ENCODE results near the gene CD44. TPM values are rescaled to one million over a fixed set of nuclear protein-coding genes. Genes with fewer than 3 reads are reported as not detected.

CD44 gene
- total and polyA plus RNA-seq, 4 donors: 4.1 to 26.9 (median 14.6) TPM

- H3K9me3 ChIP-seq (ENCODE audit: control insufficient read depth in 4 of 4, low read length in 3 of 4): no peaks in the 10 kb centered on the region
- H3K4me3 ChIP-seq (ENCODE audit: low read depth in 1 of 3, low read length in 3 of 3): no peak overlapping the region
- TF ChIP-seq RXRA (IDR thresholded peaks at IDR 0.05) (peak; percentile 73 to 83), GABPA (IDR thresholded peaks at IDR 0.05 in 1 of 2, conservative IDR thresholded peaks at IDR 0.05 in 1 of 2) (no peak), ATF3 (IDR thresholded peaks at IDR 0.05) (no peak), YY1 (IDR thresholded peaks at IDR 0.05) (peak; percentile 35), MAX (IDR thresholded peaks at IDR 0.05) (peak; percentile 43), HNF4G (IDR thresholded peaks at IDR 0.05) (no peak), EGR1 (IDR thresholded peaks at IDR 0.05; ENCODE audit: low read depth in 2 of 2) (peak in 1 of 2 donors; percentile 27), RAD21 (IDR thresholded peaks at IDR 0.05) (peak; percentile 50 to 58), SP1 (IDR thresholded peaks at IDR 0.05) (peak; percentile 74), NR2F2 (IDR thresholded peaks at IDR 0.05) (peak; percentile 96), TAF1 (conservative IDR thresholded peaks at IDR 0.05) (no peak), HNF4A (conservative IDR thresholded peaks at IDR 0.05) (peak; percentile 81 to 87), FOXA1 (IDR thresholded peaks at IDR 0.05) (no peak), JUND (IDR thresholded peaks at IDR 0.05) (peak; percentile 43 to 52)
- TF ChIP-seq, protein P1, sequence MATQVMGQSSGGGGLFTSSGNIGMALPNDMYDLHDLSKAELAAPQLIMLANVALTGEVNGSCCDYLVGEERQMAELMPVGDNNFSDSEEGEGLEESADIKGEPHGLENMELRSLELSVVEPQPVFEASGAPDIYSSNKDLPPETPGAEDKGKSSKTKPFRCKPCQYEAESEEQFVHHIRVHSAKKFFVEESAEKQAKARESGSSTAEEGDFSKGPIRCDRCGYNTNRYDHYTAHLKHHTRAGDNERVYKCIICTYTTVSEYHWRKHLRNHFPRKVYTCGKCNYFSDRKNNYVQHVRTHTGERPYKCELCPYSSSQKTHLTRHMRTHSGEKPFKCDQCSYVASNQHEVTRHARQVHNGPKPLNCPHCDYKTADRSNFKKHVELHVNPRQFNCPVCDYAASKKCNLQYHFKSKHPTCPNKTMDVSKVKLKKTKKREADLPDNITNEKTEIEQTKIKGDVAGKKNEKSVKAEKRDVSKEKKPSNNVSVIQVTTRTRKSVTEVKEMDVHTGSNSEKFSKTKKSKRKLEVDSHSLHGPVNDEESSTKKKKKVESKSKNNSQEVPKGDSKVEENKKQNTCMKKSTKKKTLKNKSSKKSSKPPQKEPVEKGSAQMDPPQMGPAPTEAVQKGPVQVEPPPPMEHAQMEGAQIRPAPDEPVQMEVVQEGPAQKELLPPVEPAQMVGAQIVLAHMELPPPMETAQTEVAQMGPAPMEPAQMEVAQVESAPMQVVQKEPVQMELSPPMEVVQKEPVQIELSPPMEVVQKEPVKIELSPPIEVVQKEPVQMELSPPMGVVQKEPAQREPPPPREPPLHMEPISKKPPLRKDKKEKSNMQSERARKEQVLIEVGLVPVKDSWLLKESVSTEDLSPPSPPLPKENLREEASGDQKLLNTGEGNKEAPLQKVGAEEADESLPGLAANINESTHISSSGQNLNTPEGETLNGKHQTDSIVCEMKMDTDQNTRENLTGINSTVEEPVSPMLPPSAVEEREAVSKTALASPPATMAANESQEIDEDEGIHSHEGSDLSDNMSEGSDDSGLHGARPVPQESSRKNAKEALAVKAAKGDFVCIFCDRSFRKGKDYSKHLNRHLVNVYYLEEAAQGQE (IDR thresholded peaks at IDR 0.05): no peak
- TF ChIP-seq, protein P2, sequence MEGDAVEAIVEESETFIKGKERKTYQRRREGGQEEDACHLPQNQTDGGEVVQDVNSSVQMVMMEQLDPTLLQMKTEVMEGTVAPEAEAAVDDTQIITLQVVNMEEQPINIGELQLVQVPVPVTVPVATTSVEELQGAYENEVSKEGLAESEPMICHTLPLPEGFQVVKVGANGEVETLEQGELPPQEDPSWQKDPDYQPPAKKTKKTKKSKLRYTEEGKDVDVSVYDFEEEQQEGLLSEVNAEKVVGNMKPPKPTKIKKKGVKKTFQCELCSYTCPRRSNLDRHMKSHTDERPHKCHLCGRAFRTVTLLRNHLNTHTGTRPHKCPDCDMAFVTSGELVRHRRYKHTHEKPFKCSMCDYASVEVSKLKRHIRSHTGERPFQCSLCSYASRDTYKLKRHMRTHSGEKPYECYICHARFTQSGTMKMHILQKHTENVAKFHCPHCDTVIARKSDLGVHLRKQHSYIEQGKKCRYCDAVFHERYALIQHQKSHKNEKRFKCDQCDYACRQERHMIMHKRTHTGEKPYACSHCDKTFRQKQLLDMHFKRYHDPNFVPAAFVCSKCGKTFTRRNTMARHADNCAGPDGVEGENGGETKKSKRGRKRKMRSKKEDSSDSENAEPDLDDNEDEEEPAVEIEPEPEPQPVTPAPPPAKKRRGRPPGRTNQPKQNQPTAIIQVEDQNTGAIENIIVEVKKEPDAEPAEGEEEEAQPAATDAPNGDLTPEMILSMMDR (IDR thresholded peaks at IDR 0.05; ENCODE audit: low read depth, low read length, missing input control): no peak
- H3K9ac ChIP-seq (ENCODE audit: low read depth in 1 of 2, low read length in 2 of 2): no peak overlapping the region
- WGBS: 18% methylated on average over 3 of the region's 3 CpGs
- H3K27ac ChIP-seq (ENCODE audit: low read depth in 1 of 2, low read length in 2 of 2): no peak overlapping the region
- no peaks in the 10 kb centered on the region for H3K36me3 ChIP-seq (ENCODE audit: control insufficient read depth in 4 of 4, insufficient read depth in 3 of 4, low read depth in 1 of 4, low read length in 3 of 4)
- no peaks in the 10 kb centered on the region for H3K27me3 ChIP-seq (ENCODE audit: control insufficient read depth in 4 of 4, insufficient read depth in 4 of 4, low read length in 3 of 4)
- peaks cover 0 to 8% (median 6%) of the 10 kb centered on the region in 4 donors for H3K4me1 ChIP-seq (ENCODE audit: control insufficient read depth in 4 of 4, insufficient read depth in 4 of 4, low read length in 3 of 4)
- no peak for DNase-seq (ENCODE audit: low spot score)
These were observed 53.4 kb downstream of the CD44 start for GRCh38 chr11:35192347-35192746.

DNA sequence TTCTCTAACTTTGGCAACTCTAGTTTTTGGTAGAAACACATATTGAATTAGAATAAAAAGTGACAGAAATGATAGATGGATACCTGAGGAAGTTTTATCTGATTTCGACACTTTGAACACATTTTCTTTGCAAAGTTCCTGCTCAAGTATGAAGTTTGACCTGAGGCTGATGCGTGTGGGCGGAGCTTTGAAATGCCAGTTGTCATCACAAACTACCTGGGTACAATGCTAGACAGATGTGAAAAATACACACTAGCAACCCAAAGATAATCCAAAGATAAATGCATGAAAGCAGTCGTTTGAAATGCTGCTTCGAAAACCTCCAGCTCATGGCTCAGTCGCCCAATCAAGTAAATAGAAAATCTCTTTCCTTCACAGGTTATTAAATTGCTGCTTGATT lies 54.8 kb downstream of the CD44 start:
- H3K4me1 ChIP-seq (ENCODE audit: control insufficient read depth in 4 of 4, insufficient read depth in 4 of 4, low read length in 3 of 4): peaks cover 0 to 8% (median 6%) of the 10 kb centered on the region in 4 donors
- no peak overlapping the region for H3K4me3 ChIP-seq (ENCODE audit: low read depth in 1 of 3, low read length in 3 of 3)
- H3K9me3 ChIP-seq (ENCODE audit: control insufficient read depth in 4 of 4, low read length in 3 of 4): no peaks in the 10 kb centered on the region
- 93% methylated on average over 6 of the region's 6 CpGs for WGBS
- no peak overlapping the region for H3K27ac ChIP-seq (ENCODE audit: low read depth in 1 of 2, low read length in 2 of 2)
- no peaks in the 10 kb centered on the region for H3K36me3 ChIP-seq (ENCODE audit: control insufficient read depth in 4 of 4, insufficient read depth in 3 of 4, low read depth in 1 of 4, low read length in 3 of 4)
- TF ChIP-seq RXRA (IDR thresholded peaks at IDR 0.05) (no peak), HNF4A (conservative IDR thresholded peaks at IDR 0.05) (no peak), GABPA (IDR thresholded peaks at IDR 0.05 in 1 of 2, conservative IDR thresholded peaks at IDR 0.05 in 1 of 2) (no peak), ATF3 (IDR thresholded peaks at IDR 0.05) (no peak), EGR1 (IDR thresholded peaks at IDR 0.05; ENCODE audit: low read depth in 2 of 2) (no peak), YY1 (IDR thresholded peaks at IDR 0.05) (no peak), RAD21 (IDR thresholded peaks at IDR 0.05) (no peak), SP1 (IDR thresholded peaks at IDR 0.05) (no peak), HNF4G (IDR thresholded peaks at IDR 0.05) (no peak), FOXA2 (IDR thresholded peaks at IDR 0.05) (no peak), MAX (IDR thresholded peaks at IDR 0.05) (no peak)
- TF ChIP-seq, protein P1 (IDR thresholded peaks at IDR 0.05): no peak
- H3K9ac ChIP-seq (ENCODE audit: low read depth in 1 of 2, low read length in 2 of 2): no peak overlapping the region
- DNase-seq (ENCODE audit: low spot score): no peak
- no peaks in the 10 kb centered on the region for H3K27me3 ChIP-seq (ENCODE audit: control insufficient read depth in 4 of 4, insufficient read depth in 4 of 4, low read length in 3 of 4)
